Kidney glomerular epithelial cell (primary cell): ENCODE measurements around the gene WWOX.
A peak's percentile ranks its signal among the peaks of the same experiment; 100 is the strongest.
"Not testable (repeated sequence)": the region's sequence is repeated elsewhere in the genome, so short reads cannot be mapped to it uniquely, and the experiment has no call there.

Experiments
- DNase-seq: peaks from one replicate; lab custom pipeline; 2025; lab: John Stamatoyannopoulos, UW

The WWOX gene

GRCh38 chr16:78690510-78690909 is 591.1 kb downstream of the WWOX start:
- no peak for DNase-seq

DNA sequence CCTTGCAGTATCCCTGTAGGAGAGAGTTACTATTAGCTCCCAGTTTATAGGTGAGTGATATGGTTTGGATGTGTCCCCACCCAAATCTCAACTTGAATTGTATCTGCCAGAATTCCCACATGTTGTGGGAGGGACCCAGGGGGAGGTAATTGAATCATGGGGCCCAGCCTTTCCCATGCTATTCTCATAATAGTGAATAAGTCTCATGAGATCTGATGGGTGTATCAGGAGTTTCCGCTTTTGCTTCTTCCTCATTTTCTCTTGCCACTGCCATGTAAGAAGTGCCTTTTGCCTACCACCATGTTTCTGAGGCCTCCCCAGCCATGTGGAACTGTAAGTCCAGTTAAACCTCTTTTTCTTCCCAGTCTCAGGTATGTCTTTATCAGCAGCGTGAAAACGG is 592.3 kb downstream of the WWOX start:
- DNase-seq: not testable (repeated sequence)

DNA sequence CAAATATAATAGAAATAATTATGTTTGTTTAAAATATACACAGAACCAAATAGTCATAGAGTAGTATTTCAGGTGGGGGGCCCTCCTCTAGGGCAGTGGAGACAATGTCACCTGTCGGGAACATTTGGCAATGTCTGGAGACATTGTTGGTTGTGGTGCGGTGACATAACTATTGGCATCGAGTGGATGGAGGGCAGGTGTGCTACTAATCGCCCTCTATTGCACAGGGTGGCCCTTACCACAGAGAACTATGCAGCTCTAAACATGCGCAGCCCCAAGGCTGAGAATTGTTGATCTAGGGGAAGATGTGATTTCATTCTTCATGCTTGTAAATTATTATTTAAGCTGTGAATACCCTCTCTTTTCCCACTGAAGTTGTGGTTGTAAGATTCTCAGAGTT is 594.0 kb downstream of the WWOX start:
- no peak for DNase-seq

GRCh38 chr16:78694414-78694813 is 595.0 kb downstream of the WWOX start:
- DNase-seq: no peak

- no peak for DNase-seq
Observed at GRCh38 chr16:78695391-78695790, 595.9 kb downstream of the WWOX start.

DNA sequence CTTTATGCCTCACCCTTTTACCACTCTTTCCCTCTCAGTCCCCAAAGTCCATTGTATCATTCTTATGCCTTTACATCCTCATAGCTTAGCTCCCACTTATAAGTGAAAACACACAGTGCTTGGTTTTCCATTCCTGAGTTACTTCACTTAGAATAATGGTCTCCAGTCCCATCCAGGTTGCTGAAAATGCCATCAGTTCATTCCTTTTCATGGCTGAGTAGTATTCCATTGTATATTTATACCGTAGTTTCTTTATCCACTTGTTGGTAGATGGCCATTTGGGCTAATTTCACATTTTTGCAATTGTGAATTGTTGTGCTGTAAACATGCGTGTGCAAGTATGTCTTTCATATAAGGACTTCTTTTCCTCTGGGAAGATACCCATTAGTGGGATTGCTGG is 597.3 kb downstream of the WWOX start:
- no peak for DNase-seq

GRCh38 chr16:78697426-78697825 is 598.0 kb downstream of the WWOX start:
- no peak for DNase-seq

GRCh38 chr16:78703936-78704335 is 604.5 kb downstream of the WWOX start:
- no peak for DNase-seq

GRCh38 chr16:78704416-78704815 is 605.0 kb downstream of the WWOX start:
- DNase-seq: no peak

GRCh38 chr16:78705694-78706093 is 606.2 kb downstream of the WWOX start:
- peak; percentile 22 for DNase-seq

DNA sequence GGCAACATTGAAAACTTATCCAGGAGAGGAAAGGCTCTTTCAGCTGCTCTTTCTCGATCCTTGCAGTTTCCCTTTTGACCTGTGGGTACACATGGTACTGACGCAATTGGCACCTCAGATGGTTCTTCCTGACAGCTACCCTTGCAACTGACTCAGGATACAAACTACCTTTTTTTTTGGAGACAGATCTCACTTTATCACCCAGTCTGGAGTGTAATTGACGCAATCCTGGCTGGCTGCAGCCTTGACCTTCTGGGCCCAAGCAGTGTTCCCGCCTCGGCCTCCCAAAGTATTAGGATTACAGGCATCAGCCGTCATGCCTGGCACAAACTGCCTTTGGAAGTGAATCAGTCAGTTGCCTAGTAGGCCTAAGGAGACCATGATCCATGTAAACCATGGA is 607.2 kb downstream of the WWOX start:
- DNase-seq: no peak

GRCh38 chr16:78709137-78709884 is 609.9 kb downstream of the WWOX start:
- no peak for DNase-seq

- no peak for DNase-seq
Observed at GRCh38 chr16:78715106-78715505, 615.7 kb downstream of the WWOX start.

- no peak for DNase-seq
Observed at GRCh38 chr16:78715673-78716072, 616.2 kb downstream of the WWOX start.

GRCh38 chr16:78718141-78718540 is 618.7 kb downstream of the WWOX start:
- DNase-seq: no peak

DNA sequence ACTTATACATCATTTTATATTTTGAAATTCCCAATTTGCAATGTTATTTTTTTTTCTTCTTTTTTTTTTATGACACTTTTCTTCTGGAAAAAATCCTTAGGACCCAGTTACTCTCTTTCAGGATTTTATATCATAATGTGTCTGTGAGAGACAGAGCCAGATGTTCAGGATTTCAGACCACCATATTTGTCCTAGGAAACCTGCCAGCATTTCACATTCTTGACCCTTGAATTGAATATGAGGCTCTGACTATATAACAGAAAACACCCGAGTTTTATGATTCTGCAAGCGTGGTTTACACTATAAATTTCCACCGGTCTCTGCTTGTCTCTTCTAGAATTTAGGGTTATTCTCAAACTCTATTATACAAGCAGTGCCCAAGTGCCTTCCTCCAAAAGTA is 621.0 kb downstream of the WWOX start:
- DNase-seq: no peak

DNA sequence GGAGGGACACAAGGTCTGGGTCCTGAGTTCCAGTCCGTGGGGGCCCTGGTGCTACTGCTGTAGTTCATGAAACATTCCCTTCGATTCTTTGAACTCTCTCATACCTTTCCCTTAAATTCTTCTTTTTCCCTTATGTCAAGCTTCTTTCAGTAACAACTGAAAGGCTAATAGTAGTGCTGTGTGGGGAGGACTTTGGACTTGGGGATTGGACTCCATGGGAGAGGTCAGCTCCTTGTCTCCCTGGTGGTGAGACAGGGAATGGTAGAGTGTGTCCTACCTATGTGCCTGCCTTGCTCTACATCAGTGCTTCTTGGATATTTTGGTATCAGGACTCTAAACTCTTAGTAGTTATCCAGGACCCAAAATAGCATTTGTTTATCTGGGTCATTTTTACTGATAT is 628.1 kb downstream of the WWOX start:
- no peak for DNase-seq

- DNase-seq: no peak
Observed at GRCh38 chr16:78729687-78730086, 630.2 kb downstream of the WWOX start.

DNA sequence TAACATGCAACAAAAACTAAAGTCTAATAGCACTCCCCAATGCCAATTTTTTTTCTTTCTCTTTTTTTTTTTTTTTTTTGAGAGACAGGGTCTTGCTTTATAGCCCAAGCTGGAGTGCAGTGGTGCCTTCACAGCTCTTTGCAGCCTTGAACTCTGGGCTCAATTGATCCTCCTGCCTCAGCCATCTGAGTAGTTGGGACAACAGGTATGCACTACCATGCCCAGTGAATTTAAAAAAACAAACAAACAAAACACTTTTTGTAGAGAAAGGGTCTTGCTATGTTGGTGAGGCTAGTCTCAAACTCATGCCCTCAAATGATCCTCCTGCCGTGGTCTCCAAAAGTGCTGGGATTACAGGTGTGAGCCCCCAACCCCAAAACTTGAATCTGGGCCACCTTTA is 632.3 kb downstream of the WWOX start:
- DNase-seq: no peak

DNA sequence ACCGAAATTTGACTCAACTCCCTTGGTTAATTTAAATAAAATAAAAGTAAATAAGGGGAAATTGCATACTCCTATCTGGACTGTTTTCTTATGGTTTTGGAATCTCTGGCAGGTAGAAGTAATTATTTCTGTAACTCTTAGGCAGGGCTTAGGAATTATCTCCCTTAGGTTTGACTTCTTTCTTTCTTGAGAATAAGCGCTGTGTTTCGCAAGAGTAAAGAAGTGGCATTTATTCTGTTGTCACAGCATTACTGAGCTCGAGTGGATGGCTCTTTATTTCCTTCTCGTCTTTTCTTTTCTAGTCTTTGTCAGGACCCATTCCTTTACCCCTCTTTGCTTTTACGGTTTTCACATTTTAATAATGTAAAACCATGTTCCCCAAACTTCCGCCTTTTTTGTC is 633.2 kb downstream of the WWOX start:
- no peak for DNase-seq

GRCh38 chr16:78735337-78735736 is 635.9 kb downstream of the WWOX start:
- no peak for DNase-seq

DNA sequence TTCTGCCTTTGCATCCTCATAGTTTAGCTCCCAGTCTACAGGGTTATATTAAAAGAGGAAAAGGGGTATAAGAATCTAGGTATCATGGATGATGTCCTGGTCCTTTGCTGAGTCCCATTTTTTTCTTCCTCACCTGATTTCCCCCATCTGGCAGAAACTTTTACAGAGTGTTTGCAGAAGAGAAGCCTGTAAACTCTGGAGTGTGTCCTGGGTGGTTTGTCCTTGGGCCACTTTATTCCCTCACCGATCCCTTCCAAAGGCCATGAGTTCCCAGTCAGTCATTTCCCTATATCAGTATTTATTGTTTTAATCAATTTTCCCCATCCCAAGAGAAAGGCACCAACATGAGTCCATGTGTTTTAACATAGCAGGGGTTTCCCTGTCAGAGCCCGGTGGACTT is 638.2 kb downstream of the WWOX start:
- no peak for DNase-seq

GRCh38 chr16:78738557-78738956 is 639.1 kb downstream of the WWOX start:
- DNase-seq: no peak

- DNase-seq: no peak
Observed at GRCh38 chr16:78740269-78740668, 640.8 kb downstream of the WWOX start.
